Endodermal cell (in vitro differentiated cells): Measurements from ENCODE around the gene OGFOD3. TPM values are rescaled to one million over a fixed set of nuclear protein-coding genes. Genes with fewer than 3 reads are reported as not detected.

Experiments used
- DNase-seq: peaks from one replicate; pipeline ENCODE4 v3.0.0-alpha.2; 2017
- H3K27ac ChIP-seq: 2 replicates; pipeline ENCODE4 v1.5.1; 2013; ENCODE audit warnings: mild to moderate bottlenecking, low read depth, low read length, moderate library complexity
- H3K27me3 ChIP-seq: 2 replicates; pipeline ENCODE4 v1.6.1; 2013; ENCODE audit warnings: mild to moderate bottlenecking, low read length, moderate library complexity; ENCODE audit not compliant: insufficient read depth, control insufficient read depth, poor library complexity, severe bottlenecking
- H3K36me3 ChIP-seq: 2 replicates; pipeline ENCODE4 v1.7.0; 2013; ENCODE audit warnings: mild to moderate bottlenecking, low read length, moderate library complexity; ENCODE audit not compliant: control insufficient read depth, insufficient read depth
- H3K4me1 ChIP-seq: one replicate; pipeline ENCODE4 v1.7.0; 2013; ENCODE audit warnings: low read length; ENCODE audit not compliant: control insufficient read depth, insufficient read depth
- H3K4me3 ChIP-seq: 2 replicates; pipeline ENCODE4 v1.5.1; 2013; ENCODE audit warnings: mild to moderate bottlenecking, low read length, moderate library complexity
- H3K9ac ChIP-seq: 2 replicates; pipeline ENCODE4 v1.6.1; 2013; ENCODE audit warnings: mild to moderate bottlenecking, low read length, moderate library complexity; ENCODE audit not compliant: poor library complexity, severe bottlenecking; ENCODE audit errors: extremely low read depth
- H3K9me3 ChIP-seq: 2 replicates; pipeline ENCODE4 v1.6.1; 2013; ENCODE audit warnings: mild to moderate bottlenecking, low read length, moderate library complexity; ENCODE audit not compliant: control insufficient read depth
- H3K27ac Mint-ChIP-seq: 2 replicates; pipeline ENCODE4 v1.8.0; 2020; ENCODE audit warnings: mixed read lengths
- H3K27me3 Mint-ChIP-seq: 2 replicates; pipeline ENCODE4 v1.8.0; 2021; ENCODE audit warnings: mild to moderate bottlenecking, mixed read lengths; ENCODE audit not compliant: insufficient read depth
- H3K36me3 Mint-ChIP-seq: 2 replicates; pipeline ENCODE4 v1.8.0; 2020; ENCODE audit warnings: low read depth, mixed read lengths
- H3K4me1 Mint-ChIP-seq: 2 replicates; pipeline ENCODE4 v1.8.0; 2020; ENCODE audit warnings: mixed read lengths
- H3K4me3 Mint-ChIP-seq: 2 replicates; pipeline ENCODE4 v1.8.0; 2020; ENCODE audit warnings: mild to moderate bottlenecking, moderate library complexity, mixed read lengths
- H3K9me3 Mint-ChIP-seq: 2 replicates; pipeline ENCODE4 v1.8.0; 2020; ENCODE audit warnings: mild to moderate bottlenecking, mixed read lengths
- WGBS, 2 experiments: methylation state at CpG; one replicate each; pipeline versions ENCODE4 v1.1.5 to v1.1.7; 2013; ENCODE audit warnings: missing lambda C conversion rate in 2 of 2, mixed read lengths in 1 of 2; ENCODE audit not compliant: insufficient coverage in 1 of 2, insufficient read length in 1 of 2; 5-methylcytosine and 5-hydroxymethylcytosine counted together
- total RNA-seq, 2 donors: library from RNA; stranded (reverse); fragmentation: NEBNext Ultra II Directional in 1 of 2; extraction: Animal tissue kit (Norgen Biotek cat#: 25700) in 1 of 2; gene quantifications; 2 replicates in 1 of 2; 3 replicates in 1 of 2; pipeline ENCODE4 v1.2.1, GENCODE V29; 2021
- TF ChIP-seq, protein P1 (sequence below): fragments of 200-600 bp; sonication (generic); conservative IDR thresholded peaks from 2 replicates; pipeline ENCODE4 v1.5.0; 2021; ENCODE audit warnings: antibody characterized with exemption, mild to moderate bottlenecking

OGFOD3 gene
- total RNA-seq, 2 donors from 2014 or later = 24.0 to 30.1 TPM

DNA sequence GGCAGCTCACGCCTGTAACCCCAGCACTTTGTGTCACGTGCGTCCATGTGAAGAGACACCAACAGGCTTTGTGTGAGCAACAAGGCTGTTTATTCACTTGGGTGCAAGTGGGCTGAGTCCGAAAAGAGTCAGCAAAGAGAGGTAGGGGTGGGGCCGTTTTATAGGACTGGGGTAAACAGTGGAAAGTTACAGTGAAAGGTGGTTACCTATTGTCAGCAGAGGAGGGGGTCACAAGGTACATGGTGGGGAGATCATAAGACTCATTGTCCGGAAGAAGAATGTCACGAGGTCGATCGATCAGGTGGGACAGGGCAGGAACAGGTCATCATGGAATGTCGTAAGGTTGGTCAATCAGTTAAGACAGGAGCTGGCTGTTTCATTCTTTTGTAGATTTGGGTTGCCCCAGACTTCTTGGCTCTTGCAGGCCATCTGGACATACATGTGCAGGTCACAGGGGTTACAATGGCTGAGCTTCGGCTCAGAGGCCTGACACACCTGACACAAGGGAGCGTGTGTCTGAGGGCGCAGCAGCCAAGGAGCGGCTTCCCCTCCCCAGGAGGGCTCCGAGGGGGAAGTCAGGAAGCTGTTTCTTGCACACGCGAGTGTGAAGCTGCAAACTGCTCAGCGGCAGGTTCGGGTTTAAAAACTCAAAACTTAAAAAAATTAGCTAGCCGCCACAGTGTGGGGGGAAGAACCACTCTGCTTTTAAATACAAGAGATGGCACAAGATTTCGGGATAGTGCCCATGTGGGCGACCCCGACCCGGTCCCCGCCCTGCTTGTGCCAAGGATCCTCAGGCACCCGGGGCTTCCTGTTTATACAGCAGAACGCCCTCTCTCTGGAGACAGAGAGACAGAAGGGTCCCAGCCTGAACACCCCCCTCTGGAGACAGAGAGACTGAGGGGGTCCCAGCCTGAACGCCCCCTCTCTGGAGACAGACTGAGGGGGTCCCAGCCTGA is 71.8 kb downstream of the OGFOD3 start:
- WGBS, 2 experiments = 92 to 94% methylated on average over 27 to 28 of the region's 28 CpGs
- H3K9me3 Mint-ChIP-seq = peaks cover 10% of the 10 kb centered on the region
- no peak overlapping the region for H3K27ac ChIP-seq

DNA sequence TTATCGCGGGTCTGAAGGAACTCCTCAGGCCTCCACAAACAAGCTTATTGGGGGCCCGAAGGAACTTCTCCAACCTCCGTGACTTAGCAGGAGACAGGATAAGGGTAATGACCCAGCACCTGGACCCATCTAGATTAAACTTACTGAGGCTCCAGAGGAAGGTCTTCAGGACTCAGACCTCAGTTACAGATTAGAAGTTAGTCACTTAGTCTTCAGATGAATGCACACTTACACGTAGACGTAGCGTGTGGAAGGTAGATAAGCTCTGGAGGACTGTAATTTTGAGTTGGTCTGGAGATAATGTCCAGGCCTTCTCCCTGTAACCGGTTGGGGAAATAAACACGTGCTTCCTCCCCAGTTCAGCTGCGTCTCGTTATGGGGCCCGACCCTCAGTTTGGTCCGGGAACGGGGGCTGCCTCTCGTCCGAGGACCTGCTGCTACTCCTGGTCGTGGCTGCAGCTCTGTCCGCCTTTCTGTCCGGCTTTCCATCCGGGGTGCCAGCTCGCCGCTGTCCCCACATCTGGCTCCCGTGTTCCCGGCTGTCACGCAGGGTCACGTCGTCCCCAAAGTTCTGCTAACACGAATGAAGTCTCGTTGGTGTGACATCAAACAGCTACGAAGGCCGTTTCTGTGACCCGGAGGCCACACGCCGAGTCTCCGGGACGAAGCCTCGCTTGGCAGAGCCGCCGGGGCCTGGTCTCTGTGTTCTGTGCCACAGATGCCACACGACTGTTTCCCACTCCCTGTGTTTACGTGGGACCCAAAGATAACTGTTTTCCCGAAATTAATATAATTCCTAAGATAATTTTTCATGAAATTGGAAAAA is 73.0 kb downstream of the OGFOD3 start:
- H3K9ac ChIP-seq = no peak overlapping the region
- no peak overlapping the region for H3K4me3 ChIP-seq
- WGBS, 2 experiments = 93% methylated on average over 42 of the region's 42 CpGs
- no peaks in the 10 kb centered on the region for H3K9me3 ChIP-seq
- no peak overlapping the region for H3K27ac ChIP-seq
- peaks cover 10% of the 10 kb centered on the region for H3K27me3 Mint-ChIP-seq
- peaks cover 2% of the 10 kb centered on the region for H3K36me3 Mint-ChIP-seq
- H3K9me3 Mint-ChIP-seq = peaks cover 20% of the 10 kb centered on the region
- H3K4me1 ChIP-seq = no peaks in the 10 kb centered on the region
- H3K27me3 ChIP-seq = no peaks in the 10 kb centered on the region
- peaks cover 13% of the 10 kb centered on the region for H3K4me1 Mint-ChIP-seq
- no peak overlapping the region for H3K27ac Mint-ChIP-seq
- TF ChIP-seq, protein P1, sequence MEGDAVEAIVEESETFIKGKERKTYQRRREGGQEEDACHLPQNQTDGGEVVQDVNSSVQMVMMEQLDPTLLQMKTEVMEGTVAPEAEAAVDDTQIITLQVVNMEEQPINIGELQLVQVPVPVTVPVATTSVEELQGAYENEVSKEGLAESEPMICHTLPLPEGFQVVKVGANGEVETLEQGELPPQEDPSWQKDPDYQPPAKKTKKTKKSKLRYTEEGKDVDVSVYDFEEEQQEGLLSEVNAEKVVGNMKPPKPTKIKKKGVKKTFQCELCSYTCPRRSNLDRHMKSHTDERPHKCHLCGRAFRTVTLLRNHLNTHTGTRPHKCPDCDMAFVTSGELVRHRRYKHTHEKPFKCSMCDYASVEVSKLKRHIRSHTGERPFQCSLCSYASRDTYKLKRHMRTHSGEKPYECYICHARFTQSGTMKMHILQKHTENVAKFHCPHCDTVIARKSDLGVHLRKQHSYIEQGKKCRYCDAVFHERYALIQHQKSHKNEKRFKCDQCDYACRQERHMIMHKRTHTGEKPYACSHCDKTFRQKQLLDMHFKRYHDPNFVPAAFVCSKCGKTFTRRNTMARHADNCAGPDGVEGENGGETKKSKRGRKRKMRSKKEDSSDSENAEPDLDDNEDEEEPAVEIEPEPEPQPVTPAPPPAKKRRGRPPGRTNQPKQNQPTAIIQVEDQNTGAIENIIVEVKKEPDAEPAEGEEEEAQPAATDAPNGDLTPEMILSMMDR = no peak
- no peak overlapping the region for H3K4me3 Mint-ChIP-seq
- H3K36me3 ChIP-seq = no peaks in the 10 kb centered on the region
- no peak for DNase-seq

More for the DNA sequence above, 71.8 kb downstream of the OGFOD3 start:
- Histone ChIP-seq H3K9ac (no peak overlapping the region), H3K4me1 (no peaks in the 10 kb centered on the region), H3K36me3 (no peaks in the 10 kb centered on the region), H3K9me3 (no peaks in the 10 kb centered on the region), H3K4me3 (no peak overlapping the region), H3K27me3 (no peaks in the 10 kb centered on the region)
- TF ChIP-seq, protein P1 = no peak
- H3K4me1 Mint-ChIP-seq = peaks cover 13% of the 10 kb centered on the region
- DNase-seq = no peak
- no peak overlapping the region for H3K27ac Mint-ChIP-seq
- no peak overlapping the region for H3K4me3 Mint-ChIP-seq
- peaks cover 5% of the 10 kb centered on the region for H3K27me3 Mint-ChIP-seq
- H3K36me3 Mint-ChIP-seq = no peaks in the 10 kb centered on the region

DNA sequence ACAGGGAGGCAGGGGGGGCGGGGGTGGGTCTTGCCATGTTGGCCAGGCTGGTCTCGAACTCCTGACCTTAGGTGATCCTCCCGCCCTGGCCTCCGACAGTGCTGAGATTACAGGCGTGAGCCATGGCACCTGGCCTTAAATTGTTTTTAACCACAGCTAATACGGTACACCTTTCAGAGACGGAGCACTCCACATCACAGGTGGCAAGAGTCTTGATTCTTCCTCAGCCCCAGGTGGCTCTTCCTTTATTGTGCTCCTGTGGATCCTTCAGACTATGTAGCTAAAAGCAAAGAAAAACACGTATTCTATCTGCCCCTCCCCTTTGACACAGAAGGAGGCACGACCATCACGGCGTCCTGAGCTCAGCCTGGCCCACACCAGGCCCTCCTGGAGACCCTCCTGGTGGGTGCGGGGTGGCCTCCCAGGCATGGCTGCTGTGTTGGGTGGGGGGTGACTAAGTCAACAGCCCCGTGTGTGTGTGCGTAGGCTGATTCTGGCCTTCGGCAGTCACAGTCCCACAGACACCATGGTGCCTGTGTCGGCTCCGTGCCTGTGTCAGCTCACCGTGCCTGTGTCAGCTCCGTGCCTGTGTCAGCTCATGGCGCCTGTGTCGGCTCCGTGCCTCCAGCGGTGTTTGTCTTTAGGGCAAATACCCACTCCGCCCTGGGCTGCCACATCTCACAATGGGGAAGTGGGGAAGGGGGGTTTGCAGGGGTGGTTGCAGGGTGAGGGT is 74.0 kb downstream of the OGFOD3 start:
- H3K4me3 ChIP-seq = no peak overlapping the region
- DNase-seq = no peak
- 94 to 96% methylated on average over 14 to 24 of the region's 24 CpGs for WGBS, 2 experiments
- peaks cover 3% of the 10 kb centered on the region for H3K27me3 ChIP-seq
- H3K9me3 Mint-ChIP-seq = peaks cover 21% of the 10 kb centered on the region
- no peak overlapping the region for H3K9ac ChIP-seq
- no peaks in the 10 kb centered on the region for H3K9me3 ChIP-seq
- no peak overlapping the region for H3K27ac Mint-ChIP-seq
- no peak overlapping the region for H3K27ac ChIP-seq
- H3K27me3 Mint-ChIP-seq = peaks cover 11% of the 10 kb centered on the region
- no peaks in the 10 kb centered on the region for H3K36me3 ChIP-seq
- peaks cover 2% of the 10 kb centered on the region for H3K36me3 Mint-ChIP-seq
- TF ChIP-seq, protein P1 = no peak
- peaks cover 13% of the 10 kb centered on the region for H3K4me1 Mint-ChIP-seq
- no peak overlapping the region for H3K4me3 Mint-ChIP-seq
- no peaks in the 10 kb centered on the region for H3K4me1 ChIP-seq
